GM18907 (cell line): ENCODE data around the gene PPP1CB.

Source experiments
- ATAC-seq: cut with Tn5 transposase; IDR thresholded peaks from one replicate; pipeline ENCODE4 v1.9.1; 2021; ENCODE audit warnings: mild to moderate bottlenecking, moderate library complexity; ENCODE audit not compliant: unreplicated experiment

PPP1CB gene

GRCh38 chr2:28842042-28842441 lies 90.4 kb downstream of the PPP1CB start:
- no peak for ATAC-seq
